AG10803 (cell line): ENCODE data around the gene VPS35L.

Source experiments
- DNase-seq: peaks from one replicate; pipeline ENCODE4 v3.0.0; 2010; ENCODE audit warnings: low read depth
- H3K4me3 ChIP-seq: 2 replicates; pipeline ENCODE4 v1.5.1; 2011; ENCODE audit warnings: mild to moderate bottlenecking, low read length, control low read depth
- CTCF ChIP-seq: conservative IDR thresholded peaks from 2 replicates; pipeline ENCODE4 v1.5.1; 2011; ENCODE audit warnings: mild to moderate bottlenecking, low read length, control low read depth, inconsistent platforms

VPS35L gene

GRCh38 chr16:19625039-19625438, 69.5 kb downstream of the VPS35L start:
- DNase-seq, result no peak
- no peak for TF ChIP-seq CTCF
- H3K4me3 ChIP-seq, result no peak overlapping the region

DNA sequence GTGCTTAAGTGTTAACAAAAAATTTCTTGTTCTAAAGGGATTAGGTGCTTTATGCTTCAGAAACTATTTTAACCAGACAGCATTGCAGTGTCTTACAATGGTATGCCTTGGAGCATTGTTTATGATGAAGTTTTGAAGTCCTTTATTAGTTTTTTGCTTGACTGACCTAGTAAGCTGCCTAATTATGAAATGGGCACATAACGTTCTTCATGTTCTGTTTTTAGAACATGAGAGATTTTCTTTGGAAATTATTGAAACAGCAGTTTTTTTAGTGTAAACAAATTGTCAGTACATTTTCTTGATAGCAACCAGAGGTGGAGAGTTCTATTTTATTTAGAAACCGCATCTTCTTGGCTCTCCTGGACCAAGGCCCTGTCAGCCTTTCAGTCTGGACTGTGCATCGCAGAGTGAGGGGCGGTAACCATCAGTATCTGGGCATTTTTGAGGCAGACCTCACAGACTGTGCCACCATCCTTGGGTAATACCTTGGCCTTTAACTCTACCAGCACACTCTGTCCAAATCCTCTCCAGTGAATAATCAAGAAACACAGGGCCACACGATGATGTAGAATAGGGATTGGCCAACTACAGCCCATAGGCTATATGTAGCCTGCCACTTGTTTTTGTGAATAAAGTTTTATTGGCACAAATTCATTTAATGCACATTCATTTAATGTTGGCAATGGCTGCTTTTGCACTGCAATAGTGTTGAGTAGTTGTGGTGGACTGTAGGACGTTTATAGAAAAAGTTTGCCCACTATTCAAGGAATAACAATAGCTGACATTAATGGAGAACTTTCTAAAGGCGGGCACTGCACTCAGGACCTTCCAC, 81.1 kb downstream of the VPS35L start:
- no peak for TF ChIP-seq CTCF
- H3K4me3 ChIP-seq, result no peak overlapping the region
- DNase-seq, result no peak

DNA sequence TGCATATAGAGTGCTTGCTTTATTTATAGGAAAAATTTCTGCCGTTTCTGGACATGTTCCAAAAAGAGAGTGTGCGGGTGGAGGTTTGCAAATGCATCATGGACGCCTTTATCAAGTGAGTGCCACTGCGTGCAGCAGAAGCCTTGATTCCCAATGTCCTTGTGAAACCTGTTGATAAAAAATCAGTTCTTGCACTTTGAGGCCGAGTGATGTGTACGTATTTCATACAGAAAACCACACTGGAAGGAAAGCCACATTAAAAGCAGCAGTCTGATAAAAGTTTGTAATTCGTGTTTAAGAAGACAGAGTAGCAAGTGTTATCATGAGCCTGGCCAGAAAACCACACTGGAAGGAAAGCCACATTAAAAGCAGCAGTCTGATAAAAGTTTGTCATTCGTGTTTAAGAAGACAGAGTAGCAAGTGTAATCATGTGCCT, 84.5 kb downstream of the VPS35L start:
- TF ChIP-seq CTCF, result no peak
- DNase-seq, result no peak
- H3K4me3 ChIP-seq, result no peak overlapping the region

DNA sequence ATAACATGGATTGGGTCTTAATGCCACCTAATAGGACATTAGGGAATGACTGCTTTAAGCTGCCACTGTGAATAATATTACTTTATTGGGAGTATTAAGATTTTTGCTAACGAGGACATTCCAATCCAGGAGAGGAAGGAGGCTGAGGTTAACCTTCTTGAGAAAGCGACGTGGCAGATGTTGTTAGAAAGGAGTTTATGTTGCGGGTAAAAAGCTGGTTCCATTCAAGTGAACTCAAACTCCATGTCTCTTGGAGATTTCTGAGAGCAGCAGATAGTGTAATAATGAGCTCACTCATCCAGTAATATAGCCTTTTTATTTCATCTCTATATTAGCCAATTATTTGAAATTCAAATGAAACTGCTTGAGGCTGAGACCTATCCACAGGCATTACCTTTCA, 87.0 kb downstream of the VPS35L start:
- no peak for DNase-seq
- TF ChIP-seq CTCF, result no peak
- H3K4me3 ChIP-seq, result no peak overlapping the region

DNA sequence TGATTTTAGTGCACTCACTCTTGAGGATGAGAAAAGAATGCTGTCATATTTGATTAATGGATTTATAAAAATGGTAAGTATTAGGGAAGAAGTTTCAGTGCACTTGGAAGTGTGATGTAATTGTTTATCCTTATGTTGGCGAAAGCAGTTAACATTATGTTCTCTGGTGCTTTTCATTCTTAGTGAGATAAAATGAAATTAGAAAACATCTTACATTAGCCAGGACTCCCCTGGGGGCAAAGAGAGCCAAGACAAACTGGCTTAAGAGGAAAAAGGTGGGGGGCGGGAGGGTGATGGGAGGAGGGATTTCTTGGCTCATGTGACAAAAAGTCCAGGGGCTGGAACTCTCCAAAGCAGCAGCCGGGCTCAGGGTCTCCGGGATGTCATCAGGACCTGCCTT, 89.4 kb downstream of the VPS35L start:
- no peak overlapping the region for H3K4me3 ChIP-seq
- no peak for DNase-seq
- no peak for TF ChIP-seq CTCF

DNA sequence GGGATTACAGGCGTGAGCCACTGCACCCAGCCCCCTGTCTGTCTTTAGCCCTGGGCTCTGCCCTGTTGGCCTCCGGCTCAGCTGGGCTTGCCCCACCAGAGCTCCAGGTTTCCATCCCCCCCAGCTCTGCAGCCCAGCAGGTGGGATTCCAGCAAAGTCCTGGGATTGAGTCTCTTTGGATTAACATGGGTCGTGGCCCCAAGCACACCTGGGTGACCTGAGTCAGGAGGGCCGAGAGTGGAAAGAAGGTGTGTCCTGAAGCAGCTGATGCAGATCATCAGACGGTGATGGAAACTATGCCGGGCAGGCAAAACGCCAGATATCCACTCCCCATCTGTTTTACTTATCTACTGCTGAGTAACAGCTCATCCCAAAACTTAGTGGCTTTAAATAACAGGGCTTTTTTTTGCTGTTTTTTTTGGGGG, 90.1 kb downstream of the VPS35L start:
- H3K4me3 ChIP-seq, result no peak overlapping the region
- no peak for TF ChIP-seq CTCF
- peak; percentile 6 for DNase-seq

DNA sequence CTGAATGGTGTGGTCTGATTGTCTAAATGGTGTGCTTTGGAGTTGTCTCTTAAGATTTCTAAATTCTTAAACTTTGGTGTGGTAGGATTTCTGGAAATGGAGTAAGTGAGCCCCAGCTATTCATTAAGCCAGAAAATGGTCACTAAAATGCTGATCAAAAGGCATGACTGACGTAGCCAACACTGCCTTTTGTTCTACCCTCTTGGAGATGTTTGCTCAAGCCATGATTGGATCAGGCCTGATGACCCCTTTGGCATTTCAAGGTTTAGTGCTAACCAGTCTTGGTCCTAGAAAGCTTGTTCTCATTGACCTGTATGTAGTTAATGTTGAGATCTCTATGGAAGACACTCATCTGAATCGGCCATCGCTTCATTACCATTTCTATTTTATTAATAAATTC, 94.5 kb downstream of the VPS35L start:
- DNase-seq, result no peak
- TF ChIP-seq CTCF, result no peak
- H3K4me3 ChIP-seq, result no peak overlapping the region
